IPS-18c (cell line): ENCODE results near the gene FRY.

Experiments
- H3K4me3 ChIP-seq: 2 replicates; pipeline ENCODE4 v1.7.0; 2013; ENCODE audit warnings: low read depth, mild to moderate bottlenecking, low read length, moderate library complexity; ENCODE audit not compliant: insufficient read depth
- H3K9me3 ChIP-seq: one replicate; pipeline ENCODE4 v1.6.1; 2013; ENCODE audit warnings: mild to moderate bottlenecking, low read length, moderate library complexity; ENCODE audit not compliant: control insufficient read depth, insufficient read depth

The FRY gene

GRCh38 chr13:32033744-32034143 is 2.2 kb downstream of the FRY start:
- Histone ChIP-seq H3K9me3 (peaks cover 2% of the 10 kb centered on the region), H3K4me3 (no peak overlapping the region)

- Histone ChIP-seq H3K9me3 (peaks cover 2% of the 10 kb centered on the region), H3K4me3 (no peak overlapping the region)
Measured at GRCh38 chr13:32035716-32036115, 4.1 kb downstream of the FRY start.

GRCh38 chr13:32036126-32036695 is 4.6 kb downstream of the FRY start:
- H3K9me3 ChIP-seq: peaks cover 2% of the 10 kb centered on the region
- H3K4me3 ChIP-seq: no peak overlapping the region

- Histone ChIP-seq H3K4me3 (no peak overlapping the region), H3K9me3 (peaks cover 2% of the 10 kb centered on the region)
Measured at GRCh38 chr13:32036757-32037156, 5.2 kb downstream of the FRY start.

GRCh38 chr13:32037471-32037870 is 5.9 kb downstream of the FRY start:
- H3K4me3 ChIP-seq: no peak overlapping the region
- peaks cover 2% of the 10 kb centered on the region for H3K9me3 ChIP-seq

GRCh38 chr13:32038343-32038742 is 6.8 kb downstream of the FRY start:
- Histone ChIP-seq H3K4me3 (no peak overlapping the region), H3K9me3 (peaks cover 2% of the 10 kb centered on the region)

- Histone ChIP-seq H3K9me3 (no peaks in the 10 kb centered on the region), H3K4me3 (no peak overlapping the region)
Measured at GRCh38 chr13:32039056-32039455, 7.5 kb downstream of the FRY start.

- no peaks in the 10 kb centered on the region for H3K9me3 ChIP-seq
- no peak overlapping the region for H3K4me3 ChIP-seq
Measured at GRCh38 chr13:32039528-32039927, 8.0 kb downstream of the FRY start.

GRCh38 chr13:32040052-32040642 is 8.6 kb downstream of the FRY start:
- Histone ChIP-seq H3K9me3 (no peaks in the 10 kb centered on the region), H3K4me3 (no peak overlapping the region)

- no peaks in the 10 kb centered on the region for H3K9me3 ChIP-seq
Measured at GRCh38 chr13:32040689-32041088, 9.1 kb downstream of the FRY start.

GRCh38 chr13:32041429-32041828 is 9.9 kb downstream of the FRY start:
- Histone ChIP-seq H3K9me3 (no peaks in the 10 kb centered on the region), H3K4me3 (no peak overlapping the region)

More at GRCh38 chr13:32040689-32041088, 9.1 kb downstream of the FRY start:
- no peak overlapping the region for H3K4me3 ChIP-seq

GRCh38 chr13:32042551-32042950 is 11.0 kb downstream of the FRY start:
- Histone ChIP-seq H3K4me3 (no peak overlapping the region), H3K9me3 (no peaks in the 10 kb centered on the region)

- H3K4me3 ChIP-seq: no peak overlapping the region
- H3K9me3 ChIP-seq: no peaks in the 10 kb centered on the region
Measured at GRCh38 chr13:32044446-32044845, 12.9 kb downstream of the FRY start.

GRCh38 chr13:32045537-32045936 is 14.0 kb downstream of the FRY start:
- Histone ChIP-seq H3K4me3 (no peak overlapping the region), H3K9me3 (no peaks in the 10 kb centered on the region)

GRCh38 chr13:32045982-32046785 is 14.6 kb downstream of the FRY start:
- Histone ChIP-seq H3K9me3 (no peaks in the 10 kb centered on the region), H3K4me3 (no peak overlapping the region)

- no peaks in the 10 kb centered on the region for H3K9me3 ChIP-seq
- H3K4me3 ChIP-seq: no peak overlapping the region
Measured at GRCh38 chr13:32047088-32047487, 15.5 kb downstream of the FRY start.

- Histone ChIP-seq H3K4me3 (no peak overlapping the region), H3K9me3 (no peaks in the 10 kb centered on the region)
Measured at GRCh38 chr13:32047793-32048192, 16.2 kb downstream of the FRY start.

- Histone ChIP-seq H3K4me3 (no peak overlapping the region), H3K9me3 (no peaks in the 10 kb centered on the region)
Measured at GRCh38 chr13:32048816-32049215, 17.2 kb downstream of the FRY start.
